GM10847 (cell line): ENCODE results near the gene RANBP1.

Experiments used
- POLR2A ChIP-seq: IDR thresholded peaks from 2 replicates; pipeline ENCODE4 v1.6.1; 2011; ENCODE audit not compliant: insufficient read length; ENCODE audit errors: extremely low read depth

RANBP1 gene

GRCh38 chr22:20123366-20124082 lies 7.6 kb downstream of the RANBP1 start:
- no peak for TF ChIP-seq POLR2A

DNA sequence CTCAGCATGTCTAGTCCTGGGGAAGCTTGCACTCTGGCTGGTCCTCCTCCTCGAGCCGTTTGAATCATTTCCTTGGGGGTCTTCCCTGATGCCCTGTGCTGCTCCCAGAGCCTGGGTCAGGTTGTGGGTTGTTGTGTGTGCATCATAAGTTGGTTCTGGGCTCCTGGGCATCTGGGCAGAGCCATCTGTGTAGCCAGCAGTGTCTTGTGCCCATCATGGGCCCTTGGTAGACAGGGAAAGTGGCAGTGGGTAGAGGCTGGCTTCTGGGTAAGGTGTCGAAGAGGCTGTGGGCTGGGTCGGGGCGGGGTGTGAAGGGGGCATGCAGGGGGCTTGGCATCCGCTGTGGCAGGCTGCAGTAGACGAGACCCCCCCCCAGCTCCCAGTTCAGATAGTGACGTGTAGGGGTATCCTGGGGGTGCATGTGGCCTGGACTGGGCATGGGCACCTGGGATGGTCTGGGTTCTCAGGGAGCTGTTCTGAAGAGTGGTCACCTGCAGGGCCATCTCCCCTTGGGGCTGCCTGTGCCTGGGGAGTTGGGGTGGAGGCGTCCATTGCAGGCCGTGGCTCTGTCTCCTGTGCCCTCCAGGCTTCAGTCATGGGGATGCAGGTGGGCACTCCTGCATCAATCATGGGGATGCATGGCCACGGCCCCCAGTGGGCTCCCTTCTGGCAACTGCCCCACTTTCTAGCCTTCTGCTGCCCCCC lies 8.3 kb downstream of the RANBP1 start:
- no peak for TF ChIP-seq POLR2A

DNA sequence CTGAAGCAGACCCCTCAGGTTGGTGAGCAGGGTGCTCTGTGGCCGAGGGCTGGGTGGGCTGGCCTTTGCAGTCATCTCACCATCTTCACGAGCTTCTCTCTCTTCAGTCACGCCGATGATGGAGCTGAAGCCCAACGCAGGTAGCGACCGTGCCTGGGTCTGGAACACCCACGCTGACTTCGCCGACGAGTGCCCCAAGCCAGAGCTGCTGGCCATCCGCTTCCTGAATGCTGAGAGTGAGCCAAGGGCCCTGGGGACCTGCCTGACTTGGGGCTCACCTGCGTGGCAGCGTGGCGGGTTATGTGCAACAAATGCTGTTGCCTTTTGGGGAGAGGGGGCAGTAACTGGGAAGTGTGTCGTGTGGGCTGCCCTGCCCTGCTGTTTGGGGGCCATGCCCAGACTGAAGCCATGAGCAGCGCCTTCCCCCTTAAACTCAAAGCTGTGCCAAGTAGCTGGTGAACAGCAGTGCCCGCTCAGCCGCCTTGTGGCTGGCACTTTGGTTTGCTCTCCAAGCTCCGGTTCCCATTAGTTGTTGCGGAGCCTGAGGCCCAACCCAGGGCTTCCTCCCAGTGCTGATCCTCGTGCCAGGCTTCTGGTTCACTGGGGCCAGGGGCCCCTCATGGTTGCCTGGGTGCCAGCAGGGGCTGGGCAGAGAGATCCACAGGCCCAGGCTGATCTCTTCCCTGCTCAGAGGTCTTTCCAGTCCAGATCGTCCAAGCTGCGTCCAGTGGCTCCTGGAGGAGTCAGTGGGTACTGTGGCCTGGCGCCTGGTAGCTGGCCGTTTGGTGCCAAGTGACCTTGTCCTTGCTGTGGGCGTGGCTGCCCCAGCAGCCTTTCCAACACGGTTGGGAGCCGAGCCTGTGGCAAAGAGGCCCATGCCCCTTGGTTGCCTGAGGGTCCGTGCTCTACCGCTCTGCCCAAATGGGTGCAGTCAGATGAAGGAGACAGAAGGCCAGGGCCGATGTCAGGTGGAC lies 9.6 kb downstream of the RANBP1 start:
- no peak for TF ChIP-seq POLR2A

GRCh38 chr22:20126284-20127029 lies 10.6 kb downstream of the RANBP1 start:
- TF ChIP-seq POLR2A: no peak

- no peak for TF ChIP-seq POLR2A
Observed at GRCh38 chr22:20127318-20127868, 11.5 kb downstream of the RANBP1 start.

- TF ChIP-seq POLR2A: no peak
Observed at GRCh38 chr22:20127869-20128618, 12.1 kb downstream of the RANBP1 start.

DNA sequence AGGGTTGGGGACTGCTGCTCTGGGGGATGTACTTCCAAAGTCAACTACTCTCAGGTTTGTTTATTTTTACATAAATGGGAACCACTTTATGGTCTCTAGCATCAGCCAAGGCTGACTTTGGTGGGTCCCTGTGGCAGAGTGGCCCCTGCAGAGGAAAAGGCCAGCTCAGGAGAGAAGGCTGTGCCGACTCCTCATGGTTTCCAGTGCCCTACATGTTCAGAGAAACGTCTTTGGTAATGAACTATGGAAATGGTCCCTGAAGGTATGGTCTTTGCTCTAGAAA lies 12.7 kb downstream of the RANBP1 start:
- no peak for TF ChIP-seq POLR2A

- TF ChIP-seq POLR2A: no peak
Observed at GRCh38 chr22:20128902-20129746, 13.2 kb downstream of the RANBP1 start.

- TF ChIP-seq POLR2A: no peak
Observed at GRCh38 chr22:20129747-20130014, 13.8 kb downstream of the RANBP1 start.

DNA sequence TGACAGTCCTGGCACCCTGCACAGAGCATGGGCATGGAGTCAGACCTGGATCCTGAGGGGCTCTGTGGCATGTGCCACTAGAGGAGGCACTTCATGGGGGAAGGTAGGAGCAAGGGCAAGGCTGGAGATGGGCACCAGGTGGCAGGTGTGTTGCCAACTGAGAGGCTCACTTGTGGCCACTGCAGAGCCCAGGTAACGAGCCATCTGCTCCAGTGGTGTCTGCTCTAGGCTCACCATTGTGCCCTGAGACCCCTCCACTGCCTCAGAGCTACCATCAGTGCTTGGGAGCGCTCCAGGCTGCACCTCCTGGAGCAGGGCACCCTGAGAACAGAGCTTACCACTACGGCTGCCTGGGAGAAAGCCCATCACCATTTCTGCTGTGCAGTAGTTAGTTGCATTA lies 14.4 kb downstream of the RANBP1 start:
- no peak for TF ChIP-seq POLR2A

- TF ChIP-seq POLR2A: no peak
Observed at GRCh38 chr22:20130731-20131596, 15.1 kb downstream of the RANBP1 start.

DNA sequence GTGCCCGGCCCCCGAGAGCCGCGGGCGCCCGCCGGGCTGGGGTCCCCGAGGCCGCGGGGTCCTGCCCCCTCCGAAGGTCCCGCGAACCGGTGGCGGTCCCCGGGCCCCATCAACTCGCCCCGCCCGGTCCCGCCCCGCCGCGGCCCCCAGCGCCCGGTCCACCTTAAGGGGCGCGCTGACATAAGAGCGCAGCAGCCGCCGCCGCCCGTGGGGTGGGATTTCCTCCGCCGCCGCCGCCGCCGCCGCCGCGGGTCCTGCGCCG lies 15.6 kb downstream of the RANBP1 start, which contains the start of gene ZDHHC8:
TSS of gene ZDHHC8 (plus strand) at position 208 of the 262 bp plus-strand sequence. CDS start 144 bp downstream, outside the sequence.
- TF ChIP-seq POLR2A: no peak
